HEK293 (cell line): ENCODE data around the gene CPTP.

Experiments used
- BCL11B ChIP-seq: fragments of 450-650 bp; formaldehyde crosslinking; IDR thresholded peaks from 2 replicates; pipeline ENCODE4 v1.5.1; 2016; ENCODE audit warnings: low read depth, missing biosample characterization, missing genetic modification characterization
- GLIS2 ChIP-seq: fragments of 450-650 bp; formaldehyde crosslinking; IDR thresholded peaks from 2 replicates; pipeline ENCODE4 v1.5.1; 2016; ENCODE audit warnings: missing biosample characterization, missing genetic modification characterization
- SCRT2 ChIP-seq: fragments of 450-650 bp; formaldehyde crosslinking; IDR thresholded peaks from 2 replicates; pipeline ENCODE4 v1.5.1; 2016; ENCODE audit warnings: missing biosample characterization, missing genetic modification characterization
- TRIM28 ChIP-seq: IDR thresholded peaks from 2 replicates; pipeline ENCODE4 v1.6.1; 2011; ENCODE audit warnings: low read length, control low read depth, borderline replicate concordance
- WT1 ChIP-seq: fragments of 450-650 bp; formaldehyde crosslinking; IDR thresholded peaks from 2 replicates; pipeline ENCODE4 v1.5.1; 2016; ENCODE audit warnings: missing biosample characterization, missing genetic modification characterization
- ZBTB11 ChIP-seq: fragments of 450-650 bp; formaldehyde crosslinking; conservative IDR thresholded peaks from 2 replicates; pipeline ENCODE4 v1.5.1; 2016; ENCODE audit warnings: low read depth, missing biosample characterization, missing genetic modification characterization
- ZBTB17 ChIP-seq: fragments of 450-650 bp; formaldehyde crosslinking; IDR thresholded peaks from 2 replicates; pipeline ENCODE4 v1.5.1; 2016; ENCODE audit warnings: missing biosample characterization, missing genetic modification characterization
- ZBTB26 ChIP-seq: fragments of 450-650 bp; formaldehyde crosslinking; optimal IDR thresholded peaks from 2 replicates; pipeline ENCODE3; 2016; ENCODE audit warnings: missing biosample characterization, mild to moderate bottlenecking, missing genetic modification characterization
- ZBTB8A ChIP-seq: fragments of 450-650 bp; formaldehyde crosslinking; IDR thresholded peaks from 2 replicates; pipeline ENCODE4 v1.5.1; 2016; ENCODE audit warnings: missing biosample characterization, missing genetic modification characterization
- ZEB2 ChIP-seq: fragments of 450-650 bp; formaldehyde crosslinking; IDR thresholded peaks from 2 replicates; pipeline ENCODE4 v1.5.1; 2016; ENCODE audit warnings: missing biosample characterization, missing genetic modification characterization
- ZFP37 ChIP-seq: fragments of 450-650 bp; formaldehyde crosslinking; IDR thresholded peaks from 2 replicates; pipeline ENCODE4 v1.5.1; 2016; ENCODE audit warnings: missing biosample characterization, missing genetic modification characterization
- ZFP69B ChIP-seq: fragments of 450-650 bp; formaldehyde crosslinking; IDR thresholded peaks from 2 replicates; pipeline ENCODE4 v1.5.1; 2016; ENCODE audit warnings: missing biosample characterization, missing genetic modification characterization
- ZIC2 ChIP-seq: fragments of 450-650 bp; formaldehyde crosslinking; IDR thresholded peaks from 2 replicates; pipeline ENCODE4 v1.5.1; 2016; ENCODE audit warnings: missing biosample characterization, missing genetic modification characterization
- ZNF280D ChIP-seq: fragments of 450-650 bp; formaldehyde crosslinking; IDR thresholded peaks from 2 replicates; pipeline ENCODE4 v1.5.1; 2016; ENCODE audit warnings: missing biosample characterization, missing genetic modification characterization
- ZNF350 ChIP-seq: fragments of 450-650 bp; formaldehyde crosslinking; IDR thresholded peaks from 2 replicates; pipeline ENCODE4 v1.5.0; 2017; ENCODE audit warnings: missing biosample characterization, mild to moderate bottlenecking, missing genetic modification characterization
- ZNF423 ChIP-seq: fragments of 450-650 bp; formaldehyde crosslinking; IDR thresholded peaks from 2 replicates; pipeline ENCODE4 v1.5.1; 2016; ENCODE audit warnings: missing biosample characterization, missing genetic modification characterization
- ZNF521 ChIP-seq: fragments of 450-650 bp; formaldehyde crosslinking; IDR thresholded peaks from 2 replicates; pipeline ENCODE4 v1.5.1; 2017; ENCODE audit warnings: missing biosample characterization, mild to moderate bottlenecking, missing genetic modification characterization
- ZNF571 ChIP-seq: fragments of 450-650 bp; formaldehyde crosslinking; IDR thresholded peaks from 2 replicates; pipeline ENCODE4 v1.5.0; 2017; ENCODE audit warnings: missing biosample characterization, missing genetic modification characterization
- ZNF623 ChIP-seq: fragments of 450-650 bp; formaldehyde crosslinking; IDR thresholded peaks from 2 replicates; pipeline ENCODE4 v1.5.1; 2016; ENCODE audit warnings: missing biosample characterization, missing genetic modification characterization
- ZNF654 ChIP-seq: fragments of 450-650 bp; formaldehyde crosslinking; IDR thresholded peaks from 2 replicates; pipeline ENCODE4 v1.5.1; 2016; ENCODE audit warnings: low read depth, missing biosample characterization, missing genetic modification characterization
- ZNF677 ChIP-seq: fragments of 450-650 bp; IDR thresholded peaks from 2 replicates; pipeline ENCODE4 v1.5.0; 2018; ENCODE audit warnings: missing biosample characterization, mild to moderate bottlenecking, missing genetic modification characterization, moderate library complexity
- ZNF76 ChIP-seq: fragments of 450-650 bp; formaldehyde crosslinking; IDR thresholded peaks from 2 replicates; pipeline ENCODE4; 2016; ENCODE audit warnings: low read depth, missing biosample characterization, missing genetic modification characterization, borderline replicate concordance
- ZNF837 ChIP-seq: fragments of 450-650 bp; formaldehyde crosslinking; IDR thresholded peaks from 2 replicates; pipeline ENCODE4 v1.5.1; 2016; ENCODE audit warnings: missing biosample characterization, missing genetic modification characterization
- ZSCAN23 ChIP-seq: fragments of 450-650 bp; formaldehyde crosslinking; IDR thresholded peaks from 2 replicates; pipeline ENCODE4 v1.5.1; 2016; ENCODE audit warnings: missing biosample characterization, missing genetic modification characterization
- TF ChIP-seq, protein P1 (sequence below): fragments of 450-650 bp; formaldehyde crosslinking; IDR thresholded peaks from 2 replicates; pipeline ENCODE4 v1.5.1; 2017; ENCODE audit warnings: missing biosample characterization, missing genetic modification characterization
- TF ChIP-seq, protein P2 (sequence below): fragments of 450-650 bp; formaldehyde crosslinking; IDR thresholded peaks from 2 replicates; pipeline ENCODE4 v1.5.1; 2016; ENCODE audit warnings: missing biosample characterization, missing genetic modification characterization
- TF ChIP-seq, protein P3 (sequence below): fragments of 450-650 bp; formaldehyde crosslinking; IDR thresholded peaks from 2 replicates; pipeline ENCODE4 v1.5.1; 2016; ENCODE audit warnings: missing biosample characterization, missing genetic modification characterization

Gene CPTP

DNA sequence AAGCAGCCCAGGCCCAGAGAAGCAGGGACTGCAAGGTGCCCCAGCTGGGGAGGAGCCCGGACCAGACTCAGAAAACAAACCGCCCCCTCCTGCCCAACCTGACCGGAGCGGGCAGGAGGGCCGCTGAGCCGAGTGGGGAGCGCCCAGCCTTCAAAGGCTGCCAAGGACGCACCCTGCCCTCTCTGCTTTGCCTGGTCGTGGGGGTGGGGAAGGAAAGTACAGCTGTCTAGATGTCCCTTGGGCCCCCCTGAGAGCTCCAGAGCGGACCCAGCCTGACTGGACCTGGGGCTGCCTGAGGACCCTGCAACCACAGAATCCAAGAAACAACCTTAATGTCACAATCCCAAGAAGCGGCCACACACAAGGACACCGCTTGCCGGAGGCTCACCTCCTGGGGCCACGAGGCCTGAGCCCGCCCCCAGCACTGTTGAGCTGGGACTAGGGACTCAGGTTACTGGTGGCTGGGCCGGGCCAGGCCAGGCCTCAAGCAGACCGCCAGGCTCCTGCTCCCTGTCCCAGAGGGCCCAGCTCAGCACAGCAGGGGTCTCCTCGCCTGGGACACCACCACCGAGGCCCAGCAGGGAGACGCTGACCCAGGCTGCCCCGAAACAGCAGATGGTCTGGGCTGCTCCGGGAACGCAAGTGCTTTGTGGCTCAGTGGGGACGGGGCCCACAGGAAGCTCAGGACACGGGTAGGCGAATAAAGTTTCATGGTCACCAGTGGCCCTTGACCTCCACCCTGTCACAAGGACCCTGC lies 23.2 kb downstream of the CPTP start (continued):
- TF ChIP-seq ZBTB11 (tag by site-specific recombination) (no peak), ZNF571 (tag by site-specific recombination) (no peak), ZNF423 (tag by site-specific recombination) (peak; percentile 95), GLIS2 (tag by site-specific recombination) (peak; percentile 94), ZNF350 (tag by site-specific recombination) (no peak), ZSCAN23 (no peak), ZNF837 (tag by site-specific recombination) (no peak), ZNF521 (tag by site-specific recombination) (no peak), ZIC2 (tag by site-specific recombination) (peak; percentile 98), ZFP69B (peak; percentile 96), SCRT2 (tag by site-specific recombination) (peak; percentile 64), ZNF76 (tag by site-specific recombination) (peak; percentile 80; the same call in 1 of the 2 replicates), ZFP37 (0 out of 2 replicates have a peak, but pooled peaks have one; percentile 45), ZNF280D (tag by site-specific recombination) (no peak), ZBTB8A (tag by site-specific recombination) (peak; percentile 58), ZBTB17 (tag by site-specific recombination) (0 out of 2 replicates have a peak, but pooled peaks have one; percentile 19), ZEB2 (tag by site-specific recombination) (0 out of 2 replicates have a peak, but pooled peaks have one; percentile 51), WT1 (tag by site-specific recombination) (peak; percentile 46; the same call in 1 of the 2 replicates), TRIM28 (peak; percentile 37; the same call in 1 of the 2 replicates), ZNF654 (tag by site-specific recombination) (no peak), ZNF677 (no peak), ZBTB26 (tag by site-specific recombination) (no peak), ZNF623 (tag by site-specific recombination) (no peak), BCL11B (peak; percentile 73; the same call in 1 of the 2 replicates)
- TF ChIP-seq, protein P1, sequence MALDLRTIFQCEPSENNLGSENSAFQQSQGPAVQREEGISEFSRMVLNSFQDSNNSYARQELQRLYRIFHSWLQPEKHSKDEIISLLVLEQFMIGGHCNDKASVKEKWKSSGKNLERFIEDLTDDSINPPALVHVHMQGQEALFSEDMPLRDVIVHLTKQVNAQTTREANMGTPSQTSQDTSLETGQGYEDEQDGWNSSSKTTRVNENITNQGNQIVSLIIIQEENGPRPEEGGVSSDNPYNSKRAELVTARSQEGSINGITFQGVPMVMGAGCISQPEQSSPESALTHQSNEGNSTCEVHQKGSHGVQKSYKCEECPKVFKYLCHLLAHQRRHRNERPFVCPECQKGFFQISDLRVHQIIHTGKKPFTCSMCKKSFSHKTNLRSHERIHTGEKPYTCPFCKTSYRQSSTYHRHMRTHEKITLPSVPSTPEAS (tag by site-specific recombination), result no peak
- TF ChIP-seq, protein P2, sequence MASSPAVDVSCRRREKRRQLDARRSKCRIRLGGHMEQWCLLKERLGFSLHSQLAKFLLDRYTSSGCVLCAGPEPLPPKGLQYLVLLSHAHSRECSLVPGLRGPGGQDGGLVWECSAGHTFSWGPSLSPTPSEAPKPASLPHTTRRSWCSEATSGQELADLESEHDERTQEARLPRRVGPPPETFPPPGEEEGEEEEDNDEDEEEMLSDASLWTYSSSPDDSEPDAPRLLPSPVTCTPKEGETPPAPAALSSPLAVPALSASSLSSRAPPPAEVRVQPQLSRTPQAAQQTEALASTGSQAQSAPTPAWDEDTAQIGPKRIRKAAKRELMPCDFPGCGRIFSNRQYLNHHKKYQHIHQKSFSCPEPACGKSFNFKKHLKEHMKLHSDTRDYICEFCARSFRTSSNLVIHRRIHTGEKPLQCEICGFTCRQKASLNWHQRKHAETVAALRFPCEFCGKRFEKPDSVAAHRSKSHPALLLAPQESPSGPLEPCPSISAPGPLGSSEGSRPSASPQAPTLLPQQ (tag by site-specific recombination), result peak; percentile 97
- TF ChIP-seq, protein P3, sequence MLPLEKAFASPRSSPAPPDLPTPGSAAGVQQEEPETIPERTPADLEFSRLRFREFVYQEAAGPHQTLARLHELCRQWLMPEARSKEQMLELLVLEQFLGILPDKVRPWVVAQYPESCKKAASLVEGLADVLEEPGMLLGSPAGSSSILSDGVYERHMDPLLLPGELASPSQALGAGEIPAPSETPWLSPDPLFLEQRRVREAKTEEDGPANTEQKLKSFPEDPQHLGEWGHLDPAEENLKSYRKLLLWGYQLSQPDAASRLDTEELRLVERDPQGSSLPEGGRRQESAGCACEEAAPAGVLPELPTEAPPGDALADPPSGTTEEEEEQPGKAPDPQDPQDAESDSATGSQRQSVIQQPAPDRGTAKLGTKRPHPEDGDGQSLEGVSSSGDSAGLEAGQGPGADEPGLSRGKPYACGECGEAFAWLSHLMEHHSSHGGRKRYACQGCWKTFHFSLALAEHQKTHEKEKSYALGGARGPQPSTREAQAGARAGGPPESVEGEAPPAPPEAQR (tag by site-specific recombination), result no peak
